ENCODE measurements around the gene SOCS2. TPM values are rescaled to one million over a fixed set of nuclear protein-coding genes. Genes with fewer than 3 reads are reported as not detected.
"Not testable (repeated sequence)": the region's sequence is repeated elsewhere in the genome, so short reads cannot be mapped to it uniquely, and the experiment has no call there.

The SOCS2 gene
- polyA plus RNA-seq, 3 donors from 2014 or later, result 20.2 to 28.8 (median 25.9) TPM

DNA sequence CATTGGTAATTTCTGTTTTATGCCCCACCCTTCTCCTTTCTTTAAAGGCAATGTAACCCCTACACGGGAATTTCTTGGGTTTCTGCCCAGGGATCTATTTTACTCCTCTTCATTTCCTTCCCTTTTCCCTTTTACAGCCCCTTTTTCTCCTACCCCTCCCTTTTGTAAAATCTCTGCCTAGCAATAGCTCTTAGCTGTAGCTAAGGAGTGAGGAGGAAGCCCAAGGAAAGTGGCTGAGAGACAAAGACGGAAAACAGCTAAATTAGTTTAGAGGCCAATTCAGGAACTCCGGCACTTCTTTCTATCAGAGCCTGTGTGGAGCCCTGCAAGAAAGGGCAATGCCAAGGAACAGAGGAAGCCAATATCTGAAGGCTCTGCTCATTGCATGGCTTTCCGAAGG, 40.3 kb downstream of the SOCS2 start:
- DNase-seq, result no peak
- Mint-ChIP-seq H3K4me1 (no peaks in the 10 kb centered on the region), H3K27me3 (ENCODE audit: low read depth in 3 of 3) (peaks cover 1 to 11% (median 4%) of the 10 kb centered on the region in 3 donors), H3K4me3 (no peak overlapping the region), H3K9me3 (peaks cover 0 to 2% (median 0%) of the 10 kb centered on the region in 6 donors), H3K36me3 (peaks cover 0 to 6% (median 0%) of the 10 kb centered on the region in 3 donors), H3K27ac (no peak overlapping the region)

DNA sequence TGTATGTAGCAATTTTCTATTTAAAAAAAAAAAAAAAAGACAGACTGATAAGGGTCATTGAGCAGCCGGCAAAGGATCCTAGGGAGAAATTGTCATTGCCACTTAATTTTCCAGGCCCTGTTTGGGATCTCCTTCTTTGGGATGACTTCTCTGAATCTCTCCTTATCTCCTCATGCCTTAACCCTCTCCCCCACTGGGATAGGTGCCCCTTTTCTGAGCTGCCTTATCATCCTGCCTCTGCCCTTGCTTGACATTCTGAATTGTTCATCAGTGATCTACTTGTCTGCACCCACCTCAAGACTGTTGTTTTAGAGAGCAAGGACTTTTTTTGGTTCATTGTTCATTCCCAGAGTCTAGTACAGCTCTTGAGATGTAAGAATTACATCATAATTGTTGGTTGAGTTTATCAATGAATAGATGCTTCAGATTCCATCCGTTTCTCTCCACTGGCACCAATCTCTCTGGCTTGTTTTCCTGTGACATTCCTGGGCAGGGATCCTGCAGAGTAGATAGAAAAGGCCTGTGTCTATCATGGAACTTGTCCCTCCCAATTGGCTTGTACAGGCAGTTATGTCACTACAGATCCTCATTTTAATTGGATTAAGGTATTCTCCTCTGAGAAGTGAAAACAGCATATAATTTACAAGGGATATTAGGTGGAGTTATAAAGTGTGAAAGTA, 42.6 kb downstream of the SOCS2 start:
- DNase-seq, result no peak
- H3K9me3 Mint-ChIP-seq, result peaks cover 0 to 2% (median 0%) of the 10 kb centered on the region in 6 donors
- H3K36me3 Mint-ChIP-seq, result peaks cover 0 to 6% (median 0%) of the 10 kb centered on the region in 3 donors
- H3K4me1 Mint-ChIP-seq, result no peaks in the 10 kb centered on the region
- no peak overlapping the region for H3K4me3 Mint-ChIP-seq
- H3K27me3 Mint-ChIP-seq (ENCODE audit: low read depth in 3 of 3), result peaks cover 1 to 11% (median 6%) of the 10 kb centered on the region in 3 donors
- no peak overlapping the region for H3K27ac Mint-ChIP-seq

DNA sequence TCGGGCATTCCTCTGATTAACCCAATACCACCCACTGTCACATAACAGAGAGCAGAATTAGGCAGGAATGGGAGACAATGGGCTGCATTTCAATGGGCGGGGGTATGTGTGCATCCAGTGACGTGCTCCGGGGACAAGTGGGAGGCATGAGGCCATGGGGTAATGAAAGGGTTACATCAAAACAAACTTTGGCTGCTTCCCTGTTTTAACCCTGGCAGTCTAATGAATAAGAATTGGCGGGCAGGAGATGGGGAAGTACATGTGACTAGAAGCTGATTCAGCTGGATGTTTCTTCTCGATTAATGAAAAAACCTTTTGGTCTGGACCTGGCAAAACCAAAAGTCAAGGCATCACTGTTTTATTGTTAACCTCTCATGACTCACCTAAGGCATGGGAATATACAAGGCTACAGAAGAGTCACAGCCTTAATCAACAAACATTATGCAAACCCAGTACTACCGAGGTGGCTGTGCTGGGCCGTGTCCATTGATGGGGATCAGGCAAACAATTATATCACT, 44.2 kb downstream of the SOCS2 start:
- peaks cover 0 to 2% (median 0%) of the 10 kb centered on the region in 6 donors for H3K9me3 Mint-ChIP-seq
- no peak overlapping the region for H3K4me3 Mint-ChIP-seq
- H3K27ac Mint-ChIP-seq, result no peak overlapping the region
- DNase-seq, result no peak
- peaks cover 1 to 9% (median 6%) of the 10 kb centered on the region in 3 donors for H3K27me3 Mint-ChIP-seq (ENCODE audit: low read depth in 3 of 3)
- H3K36me3 Mint-ChIP-seq, result peaks cover 0 to 6% (median 0%) of the 10 kb centered on the region in 3 donors
- no peaks in the 10 kb centered on the region for H3K4me1 Mint-ChIP-seq

DNA sequence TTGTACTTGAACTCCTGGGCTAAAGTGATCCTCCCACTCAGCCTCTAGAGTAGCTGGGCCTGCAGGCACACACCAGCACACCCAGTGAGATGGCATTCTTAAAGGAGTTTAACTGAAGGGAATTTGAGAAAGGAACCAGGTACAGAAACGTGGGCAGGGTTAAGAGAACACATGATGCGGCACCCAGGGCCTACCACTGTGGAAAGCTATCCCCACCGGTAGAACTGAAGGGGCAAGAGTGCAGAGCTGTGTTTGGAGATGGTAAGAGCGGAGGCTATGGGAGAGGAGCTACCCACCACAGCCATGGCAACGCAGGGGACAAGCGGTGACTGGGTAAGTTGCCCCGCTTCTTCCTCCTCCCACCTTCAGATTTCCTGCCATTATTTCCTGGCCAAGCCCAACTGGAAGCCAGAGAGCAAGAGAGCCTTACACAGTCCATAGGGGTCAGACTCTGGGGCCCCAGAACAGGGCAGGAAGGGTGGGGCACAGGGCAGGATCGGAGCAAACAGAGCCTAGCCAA, 46.5 kb downstream of the SOCS2 start:
- Mint-ChIP-seq H3K27me3 (ENCODE audit: low read depth in 3 of 3) (peaks cover 1 to 3% (median 2%) of the 10 kb centered on the region in 3 donors), H3K36me3 (no peaks in the 10 kb centered on the region), H3K27ac (no peak overlapping the region), H3K4me3 (no peak overlapping the region), H3K4me1 (no peaks in the 10 kb centered on the region), H3K9me3 (no peaks in the 10 kb centered on the region)
- no peak for DNase-seq

DNA sequence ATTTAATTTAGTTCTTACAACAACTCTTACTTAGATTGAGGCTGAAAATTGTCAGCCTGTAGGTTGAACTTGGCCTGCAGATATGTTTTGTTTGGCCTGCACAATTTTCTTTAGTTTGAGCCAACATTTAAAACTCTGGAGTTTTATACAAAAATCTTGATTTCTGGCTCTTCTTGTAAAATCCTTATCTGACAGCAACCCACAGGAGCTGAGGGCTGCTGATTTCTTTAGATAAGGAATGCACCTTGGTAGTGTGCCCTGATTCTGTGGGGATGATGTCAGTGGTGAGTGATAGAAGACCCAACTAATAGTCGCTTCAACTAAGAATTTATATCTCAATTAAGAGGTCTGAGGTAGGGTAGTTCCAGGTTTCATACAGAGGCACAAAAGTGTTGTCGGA, 49.5 kb downstream of the SOCS2 start:
- DNase-seq, result no peak
- no peaks in the 10 kb centered on the region for H3K9me3 Mint-ChIP-seq
- no peaks in the 10 kb centered on the region for H3K4me1 Mint-ChIP-seq
- H3K4me3 Mint-ChIP-seq, result no peak overlapping the region
- H3K27me3 Mint-ChIP-seq (ENCODE audit: low read depth in 3 of 3), result peaks cover 0 to 2% (median 1%) of the 10 kb centered on the region in 3 donors
- no peaks in the 10 kb centered on the region for H3K36me3 Mint-ChIP-seq
- H3K27ac Mint-ChIP-seq, result no peak overlapping the region

DNA sequence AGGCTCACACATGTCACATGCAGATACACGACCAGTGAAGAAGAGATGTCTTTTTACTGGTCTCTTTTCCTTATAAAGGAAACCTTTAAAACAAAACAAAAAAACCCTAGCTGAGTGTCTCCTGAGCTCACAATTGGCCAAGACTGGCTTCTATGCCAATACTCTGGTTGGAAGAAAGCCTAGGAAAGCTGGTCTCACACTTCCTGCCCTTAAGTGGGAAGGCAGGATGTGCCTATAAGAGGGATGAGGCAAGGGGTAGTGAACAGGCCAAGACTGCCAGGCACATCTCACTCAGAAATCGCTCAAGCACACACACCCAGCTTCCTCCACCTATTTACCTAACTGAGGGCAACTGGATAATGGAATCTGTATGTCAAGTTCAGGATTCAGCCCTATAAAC, 50.0 kb downstream of the SOCS2 start:
- Mint-ChIP-seq H3K9me3 (no peaks in the 10 kb centered on the region), H3K36me3 (no peaks in the 10 kb centered on the region), H3K4me3 (no peak overlapping the region), H3K27me3 (ENCODE audit: low read depth in 3 of 3) (peaks cover 0 to 2% (median 1%) of the 10 kb centered on the region in 3 donors), H3K4me1 (no peaks in the 10 kb centered on the region), H3K27ac (no peak overlapping the region)
- no peak for DNase-seq

DNA sequence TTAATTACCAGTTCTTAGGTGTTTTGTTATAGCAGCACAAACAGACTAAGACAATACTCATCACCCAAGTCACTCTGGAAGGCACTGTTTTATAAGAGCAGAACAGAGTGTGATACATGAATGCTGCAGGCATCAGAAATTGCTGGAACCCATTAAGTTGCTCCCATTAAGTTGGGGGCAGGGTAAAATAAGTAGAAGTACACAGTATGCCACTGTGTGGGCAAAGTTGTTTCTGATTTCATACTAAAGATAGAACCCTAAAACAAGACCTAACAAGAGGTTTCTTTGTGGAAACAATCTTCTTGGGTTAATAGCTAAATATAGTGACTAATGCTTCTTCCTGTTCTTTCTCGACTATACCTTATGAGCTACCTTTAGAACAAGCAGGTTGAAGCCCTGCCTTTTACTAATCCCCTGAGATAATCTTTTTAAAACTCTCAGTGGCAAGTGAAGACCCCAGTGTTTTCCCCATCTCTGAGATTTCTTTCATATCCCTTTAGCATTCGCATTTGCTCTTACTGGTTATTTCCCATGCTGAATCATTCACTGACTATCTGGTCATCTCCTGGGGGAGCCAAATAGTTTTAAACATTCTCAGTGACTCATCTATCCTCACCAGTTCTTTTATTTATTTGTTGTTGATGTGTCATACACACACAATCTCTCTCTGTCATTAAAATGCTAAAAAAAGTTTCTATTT, 52.3 kb downstream of the SOCS2 start:
- Mint-ChIP-seq H3K36me3 (no peaks in the 10 kb centered on the region), H3K9me3 (no peaks in the 10 kb centered on the region), H3K27ac (no peak overlapping the region), H3K27me3 (ENCODE audit: low read depth in 3 of 3) (no peaks in the 10 kb centered on the region), H3K4me1 (no peaks in the 10 kb centered on the region), H3K4me3 (no peak overlapping the region)
- no peak for DNase-seq

DNA sequence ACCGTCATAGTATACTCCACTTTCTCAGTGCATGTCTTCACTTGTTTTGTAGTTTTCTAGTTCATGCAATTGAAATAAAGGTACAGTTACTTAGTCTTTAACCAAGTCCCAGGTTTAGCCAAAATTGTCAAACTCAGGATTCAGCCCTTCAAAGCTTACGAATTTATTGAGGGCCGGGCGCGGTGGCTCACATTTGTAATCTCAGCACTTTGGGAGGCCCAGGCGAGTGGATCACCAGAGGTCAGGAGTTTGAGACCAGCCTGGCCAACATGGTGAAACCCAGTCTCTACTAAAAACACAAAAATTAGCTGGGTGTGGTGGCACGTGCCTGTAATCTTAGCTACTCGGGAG, 52.8 kb downstream of the SOCS2 start:
- not testable (repeated sequence) for H3K27ac Mint-ChIP-seq; H3K4me1 Mint-ChIP-seq; H3K9me3 Mint-ChIP-seq; H3K36me3 Mint-ChIP-seq; H3K4me3 Mint-ChIP-seq; DNase-seq; H3K27me3 Mint-ChIP-seq (ENCODE audit: low read depth in 3 of 3)

DNA sequence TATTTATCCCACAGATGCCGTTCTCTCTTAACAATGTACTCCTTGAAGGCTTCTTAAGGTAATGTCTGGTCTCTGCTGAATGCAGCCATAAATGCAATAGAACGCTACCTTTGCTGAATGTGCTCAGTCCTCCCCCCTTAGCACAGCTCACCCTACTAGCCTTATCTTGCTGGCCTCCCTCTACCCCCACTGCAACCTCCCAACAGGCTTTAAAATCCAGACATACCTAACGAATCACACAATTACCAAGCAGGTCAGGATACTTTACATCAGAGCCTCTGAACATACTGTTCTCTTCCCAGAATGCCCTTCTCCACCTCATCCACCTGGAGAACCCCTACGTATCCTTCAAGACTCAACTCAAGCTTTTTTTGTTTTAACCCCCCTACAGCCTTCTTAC, 53.7 kb downstream of the SOCS2 start:
- no peak overlapping the region for H3K4me3 Mint-ChIP-seq
- H3K27ac Mint-ChIP-seq, result no peak overlapping the region
- no peaks in the 10 kb centered on the region for H3K36me3 Mint-ChIP-seq
- no peaks in the 10 kb centered on the region for H3K9me3 Mint-ChIP-seq
- no peak for DNase-seq
- H3K27me3 Mint-ChIP-seq (ENCODE audit: low read depth in 3 of 3), result no peaks in the 10 kb centered on the region
- H3K4me1 Mint-ChIP-seq, result no peaks in the 10 kb centered on the region

Other genes with a start within 250 kb of the SOCS2 start
- gene NUDT4, start 194.8 kb upstream of the SOCS2 start, polyA plus RNA-seq, result 10 to 100 TPM; 29.7 to 34.1 (median 30.6) TPM
- gene UBE2N, start 130.7 kb upstream of the SOCS2 start, polyA plus RNA-seq, result 100 to 1,000 TPM; 135 to 193 (median 142) TPM
- gene MRPL42, start 105.2 kb upstream of the SOCS2 start, polyA plus RNA-seq, result 10 to 100 TPM; 64.2 to 92.9 (median 67.6) TPM
- 10 to 100 TPM; 24.2 to 30.1 (median 25.8) TPM for gene CRADD, start 104.7 kb downstream of the SOCS2 start, polyA plus RNA-seq

Data from immature natural killer cell (primary cell).